Keratinocyte (primary cell): ENCODE results near the gene RB1. TPM values are rescaled to one million over a fixed set of nuclear protein-coding genes. Genes with fewer than 3 reads are reported as not detected.
A peak's percentile ranks its signal among the peaks of the same experiment; 100 is the strongest.

Experiments used
- DNase-seq: peaks from one replicate; pipeline ENCODE4 v3.0.0-alpha.2; 2011; ENCODE audit warnings: low read depth, missing footprints, low spot score
- FAIRE-seq: peaks from 2 replicates; lab custom pipeline; 2011; peaks lifted over from hg19 to GRCh38; lab: Jason Lieb, UNC
- H2AFZ ChIP-seq: 2 replicates; pipeline ENCODE4 v1.6.0; 2012; ENCODE audit warnings: low read length, control low read depth, inconsistent platforms; ENCODE audit not compliant: control insufficient read depth
- H3K27ac ChIP-seq: 2 replicates; pipeline ENCODE4 v1.5.1; 2011; ENCODE audit warnings: low read length; ENCODE audit not compliant: control insufficient read depth, insufficient read depth
- H3K27me3 ChIP-seq: 3 replicates; pipeline ENCODE4 v1.6.0; 2011; ENCODE audit warnings: low read length; ENCODE audit not compliant: control insufficient read depth, insufficient read depth; ENCODE audit errors: extremely low read depth
- H3K36me3 ChIP-seq, 2 experiments: 2 replicates in 1 of 2; 3 replicates in 1 of 2; pipeline ENCODE4 v1.5.1; 2011; ENCODE audit warnings: low read length in 2 of 2, mild to moderate bottlenecking in 1 of 2; ENCODE audit not compliant: control insufficient read depth in 2 of 2, insufficient read depth in 2 of 2; ENCODE audit errors: extremely low read depth in 1 of 2
- H3K4me1 ChIP-seq: 3 replicates; pipeline ENCODE4 v1.5.1; 2011; ENCODE audit warnings: low read length; ENCODE audit not compliant: control insufficient read depth, insufficient read depth; ENCODE audit errors: extremely low read depth
- H3K4me2 ChIP-seq: 3 replicates; pipeline ENCODE4 v1.6.0; 2011; ENCODE audit warnings: low read depth, low read length; ENCODE audit not compliant: control insufficient read depth, insufficient read depth; ENCODE audit errors: extremely low read depth
- H3K4me3 ChIP-seq, 3 experiments: fragments of 200-600 bp in 1 of 3; sonication (generic) in 1 of 3; 2 replicates in 2 of 3; 3 replicates in 1 of 3; pipeline ENCODE4 v1.5.1; 2011 to 2016; ENCODE audit warnings: low read length in 3 of 3, mild to moderate bottlenecking in 3 of 3, control low read depth in 2 of 3, inconsistent platforms in 1 of 3, low read depth in 1 of 3, mixed read lengths in 1 of 3, mixed run types in 1 of 3, moderate library complexity in 1 of 3; ENCODE audit not compliant: control insufficient read depth in 2 of 3, insufficient read depth in 2 of 3; ENCODE audit errors: extremely low read depth in 1 of 3
- H3K79me2 ChIP-seq: 2 replicates; pipeline ENCODE4 v1.6.0; 2012; ENCODE audit warnings: low read length; ENCODE audit not compliant: control insufficient read depth, insufficient read depth
- H3K9ac ChIP-seq: 3 replicates; pipeline ENCODE4 v1.6.0; 2011; ENCODE audit warnings: low read length; ENCODE audit not compliant: control insufficient read depth, insufficient read depth; ENCODE audit errors: extremely low read depth
- H3K9me1 ChIP-seq: 3 replicates; pipeline ENCODE4 v1.6.0; 2011; ENCODE audit warnings: low read length; ENCODE audit not compliant: control insufficient read depth, insufficient read depth; ENCODE audit errors: extremely low read depth
- H3K9me3 ChIP-seq: 2 replicates; pipeline ENCODE4 v1.5.1; 2012; ENCODE audit warnings: low read depth, low read length; ENCODE audit not compliant: control insufficient read depth
- H4K20me1 ChIP-seq: 3 replicates; pipeline ENCODE4 v1.6.0; 2011; ENCODE audit warnings: low read length; ENCODE audit not compliant: control insufficient read depth, insufficient read depth; ENCODE audit errors: extremely low read depth
- CTCF ChIP-seq, 3 experiments: IDR thresholded peaks in 1 of 3; conservative IDR thresholded peaks in 1 of 3; optimal IDR thresholded peaks in 1 of 3; 2 replicates in 2 of 3; 3 replicates in 1 of 3; pipeline versions ENCODE3 to v1.5.1; 2011; ENCODE audit warnings: low read length in 3 of 3, mild to moderate bottlenecking in 3 of 3, moderate library complexity in 2 of 3, control low read depth in 1 of 3, inconsistent platforms in 1 of 3; ENCODE audit not compliant: insufficient read depth in 2 of 3; ENCODE audit errors: extremely low read depth in 1 of 3
- EZH2 ChIP-seq: IDR thresholded peaks from one replicate; pipeline ENCODE4 v1.6.1; 2012; ENCODE audit warnings: inconsistent platforms, mild to moderate bottlenecking, low read length, moderate library complexity
- dilution Hi-C: fragments of 300-500 bp; cut with MboI; formaldehyde crosslinking; loops from one replicate; pipeline ENCODE4 v1.7.0; 2020; ENCODE audit warnings: low sequenced_read_pairs; ENCODE audit not compliant: extremely low pct_ligation_motif_present
- polyA plus RNA-seq, 5 experiments: library from polyadenylated mRNA; depleted of rRNA in 3 of 5; stranded (reverse) in 3 of 5; stranded (forward) in 1 of 5; unstranded in 1 of 5; fragments of >200 nt; gene quantifications; 1 replicate in 1 of 5; 2 replicates in 3 of 5; 3 replicates in 1 of 5; pipeline versions ENCODE4 v1.2.1 to v1.2.3, GENCODE V29; 2011 to 2012; ENCODE audit warnings: missing spikeins in 2 of 5, low read depth in 1 of 5, low replicate concordance in 1 of 5

RB1 gene
- polyA plus RNA-seq, 1 donor (not counting 4 experiments of a cell fraction or from before 2014, with no cell fraction given): 22.4 TPM

- Histone ChIP-seq H3K9me3 (no peaks in the 10 kb centered on the region), H3K9ac (peak overlapping the region; percentile 6), H3K4me2 (peak overlapping the region; percentile 49), H3K79me2 (peaks cover 7% of the 10 kb centered on the region), H4K20me1 (no peaks in the 10 kb centered on the region), H3K36me3 (peaks cover 2 to 4% of the 10 kb centered on the region in 2 experiments), H3K4me3 (peak overlapping the region in 1 of 3 experiments; percentile 32), H3K9me1 (no peaks in the 10 kb centered on the region), H3K27me3 (no peaks in the 10 kb centered on the region), H3K4me1 (peaks cover 2% of the 10 kb centered on the region), H3K27ac (no peak overlapping the region), H2AFZ (no peak overlapping the region)
- no peak for TF ChIP-seq CTCF (optimal IDR thresholded peaks at IDR 0.05 in 1 of 3, IDR thresholded peaks at IDR 0.05 in 1 of 3, conservative IDR thresholded peaks at IDR 0.05 in 1 of 3; ENCODE audit: extremely low read depth in 1 of 3, insufficient read depth in 2 of 3, low read length in 3 of 3)
- TF ChIP-seq EZH2: no peak
- no peak for FAIRE-seq
- dilution Hi-C loops: no loop called here
- DNase-seq: no peak
These were observed 17.4 kb downstream of the RB1 start for GRCh38 chr13:48320891-48321510.

GRCh38 chr13:48322294-48322693 is 18.7 kb downstream of the RB1 start:
- Histone ChIP-seq H3K9me3 (no peaks in the 10 kb centered on the region), H3K9me1 (no peaks in the 10 kb centered on the region), H4K20me1 (no peaks in the 10 kb centered on the region), H3K4me3 (no peak overlapping the region), H2AFZ (no peak overlapping the region), H3K9ac (no peak overlapping the region), H3K4me2 (no peak overlapping the region), H3K36me3 (peaks cover 0 to 2% of the 10 kb centered on the region in 2 experiments), H3K4me1 (peaks cover 2% of the 10 kb centered on the region), H3K79me2 (peaks cover 5% of the 10 kb centered on the region), H3K27me3 (no peaks in the 10 kb centered on the region), H3K27ac (no peak overlapping the region)
- dilution Hi-C loops: no loop called here
- FAIRE-seq (no peak), DNase-seq (no peak)
- no peak for TF ChIP-seq CTCF (optimal IDR thresholded peaks at IDR 0.05 in 1 of 3, IDR thresholded peaks at IDR 0.05 in 1 of 3, conservative IDR thresholded peaks at IDR 0.05 in 1 of 3; ENCODE audit: extremely low read depth in 1 of 3, insufficient read depth in 2 of 3, low read length in 3 of 3)
- no peak for TF ChIP-seq EZH2
